GM18526 (cell line): ENCODE data around the gene PDE6C.

Experiments
- POLR2A ChIP-seq: IDR thresholded peaks from 3 replicates; pipeline ENCODE4 v1.6.1; 2011; ENCODE audit not compliant: insufficient read length; ENCODE audit errors: extremely low read depth

Gene PDE6C

DNA sequence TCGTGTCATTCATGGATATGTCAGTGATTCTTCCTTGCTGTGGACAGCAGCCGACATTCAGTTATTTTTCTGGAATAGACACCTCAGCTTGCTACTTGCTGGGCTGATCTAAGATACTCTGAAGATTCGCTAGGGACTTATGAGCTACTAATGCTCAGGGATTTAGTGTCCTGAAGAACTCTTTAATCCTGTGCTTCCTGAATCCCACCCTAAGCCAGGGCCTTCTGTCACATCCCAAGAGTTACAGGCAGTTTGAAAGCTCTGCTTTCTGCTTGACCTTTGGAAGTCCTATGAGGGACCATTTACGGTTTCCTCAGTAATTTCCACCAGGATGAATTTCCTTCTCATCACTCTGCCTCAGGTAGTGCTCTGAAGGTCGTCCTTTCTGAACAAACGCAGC is at the start of gene PDE6C:
TSS of gene PDE6C (plus strand) at position 227 of the 400 bp plus-strand sequence. CDS start 189 bp downstream, outside the sequence.
- no peak for TF ChIP-seq POLR2A

DNA sequence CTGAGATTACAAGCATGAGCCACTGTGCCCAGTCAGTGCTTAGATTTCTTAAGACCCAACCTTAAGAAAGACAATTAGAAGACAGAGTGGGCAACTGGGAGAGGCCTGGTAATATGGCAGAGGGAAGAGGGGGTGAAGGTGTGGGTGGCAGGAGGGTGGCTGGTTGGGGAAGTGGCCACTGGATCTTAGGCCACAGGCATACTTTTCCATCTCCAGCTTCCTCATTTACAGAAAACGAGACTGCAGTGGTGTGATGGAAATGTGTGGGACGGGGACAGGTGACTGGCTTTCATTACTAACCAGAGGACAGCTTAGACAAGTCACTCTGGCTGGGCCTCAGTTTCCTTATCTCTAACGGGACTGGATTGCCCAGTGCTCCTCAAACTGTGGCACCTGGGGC is 46.9 kb upstream of the PDE6C start:
- no peak for TF ChIP-seq POLR2A

DNA sequence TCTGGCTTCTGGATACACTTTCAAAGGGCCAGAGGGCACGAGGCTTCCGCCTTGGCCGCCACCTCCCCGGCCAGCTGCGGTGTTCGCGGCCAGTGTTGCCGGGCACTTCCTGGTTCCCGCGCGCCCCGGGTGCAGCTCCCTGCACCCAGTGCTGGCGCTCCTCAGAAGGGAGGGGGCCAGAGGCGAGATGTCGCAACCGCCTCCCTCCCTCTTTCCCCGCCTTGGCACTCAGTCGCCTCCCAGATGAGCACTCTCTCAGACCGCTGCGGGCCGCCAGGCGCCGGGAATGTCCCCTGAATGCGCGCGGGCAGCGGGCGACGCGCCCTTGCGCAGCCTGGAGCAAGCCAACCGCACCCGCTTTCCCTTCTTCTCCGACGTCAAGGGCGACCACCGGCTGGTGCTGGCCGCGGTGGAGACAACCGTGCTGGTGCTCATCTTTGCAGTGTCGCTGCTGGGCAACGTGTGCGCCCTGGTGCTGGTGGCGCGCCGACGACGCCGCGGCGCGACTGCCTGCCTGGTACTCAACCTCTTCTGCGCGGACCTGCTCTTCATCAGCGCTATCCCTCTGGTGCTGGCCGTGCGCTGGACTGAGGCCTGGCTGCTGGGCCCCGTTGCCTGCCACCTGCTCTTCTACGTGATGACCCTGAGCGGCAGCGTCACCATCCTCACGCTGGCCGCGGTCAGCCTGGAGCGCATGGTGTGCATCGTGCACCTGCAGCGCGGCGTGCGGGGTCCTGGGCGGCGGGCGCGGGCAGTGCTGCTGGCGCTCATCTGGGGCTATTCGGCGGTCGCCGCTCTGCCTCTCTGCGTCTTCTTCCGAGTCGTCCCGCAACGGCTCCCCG is 45.7 kb upstream of the PDE6C start, which contains the start of gene FFAR4:
TSS of gene FFAR4 (plus strand) at position 231 of the 842 bp plus-strand sequence. CDS start at position 287, 56 bp downstream.
- no peak for TF ChIP-seq POLR2A

DNA sequence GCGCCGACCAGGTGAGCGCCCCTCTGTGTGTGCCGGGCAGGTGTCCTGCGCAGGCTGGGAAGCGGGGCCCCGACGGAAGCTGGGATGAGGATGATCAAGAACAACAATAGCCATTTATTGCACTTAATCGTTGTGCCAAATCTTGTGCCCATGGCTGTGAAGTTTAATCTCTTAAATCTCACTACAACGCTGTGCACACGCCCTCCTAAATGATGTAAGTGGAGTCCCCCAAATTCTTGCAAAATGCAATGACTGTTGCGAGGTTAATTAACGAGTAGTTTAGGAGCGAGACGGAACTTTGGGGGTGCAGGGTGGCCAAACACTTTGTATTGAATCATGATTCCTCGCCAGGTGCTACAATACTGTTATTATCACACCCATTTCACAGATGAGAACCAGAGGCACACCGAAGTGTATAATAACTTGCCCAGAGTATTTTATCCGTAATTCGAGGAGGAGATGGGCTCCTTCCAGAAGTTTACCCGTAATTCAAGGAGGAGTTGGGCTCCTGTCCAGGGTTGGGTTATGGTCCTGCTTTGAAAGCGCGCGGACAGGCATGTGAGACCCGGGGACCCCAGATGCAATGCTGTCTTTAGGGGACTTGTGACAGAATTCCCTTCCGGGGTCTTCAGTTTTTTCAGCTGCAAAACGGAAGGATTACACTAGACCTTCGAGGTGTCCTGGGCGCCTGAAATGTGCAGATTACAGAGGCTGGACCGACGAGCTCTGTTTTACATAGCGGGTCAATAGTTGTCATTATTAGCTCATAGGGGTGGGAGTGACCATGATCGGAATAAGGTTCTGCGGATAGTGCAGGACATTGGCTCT is 44.8 kb upstream of the PDE6C start:
- TF ChIP-seq POLR2A, result no peak

DNA sequence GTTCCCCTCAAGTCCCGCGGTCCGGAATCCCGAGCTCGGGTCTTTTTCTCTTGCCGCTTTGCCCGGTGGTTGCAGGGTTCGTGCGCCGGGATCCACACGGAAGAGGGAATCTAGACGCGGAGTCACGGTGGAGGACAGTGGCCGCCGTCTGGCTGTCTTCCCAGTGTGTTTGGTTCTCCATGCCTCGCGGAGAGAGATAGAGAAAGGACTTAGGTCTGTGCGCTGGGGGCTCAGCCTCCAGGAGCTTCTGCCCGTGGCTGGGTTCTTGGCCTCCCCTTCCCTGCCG is 44.3 kb upstream of the PDE6C start:
- TF ChIP-seq POLR2A, result no peak

DNA sequence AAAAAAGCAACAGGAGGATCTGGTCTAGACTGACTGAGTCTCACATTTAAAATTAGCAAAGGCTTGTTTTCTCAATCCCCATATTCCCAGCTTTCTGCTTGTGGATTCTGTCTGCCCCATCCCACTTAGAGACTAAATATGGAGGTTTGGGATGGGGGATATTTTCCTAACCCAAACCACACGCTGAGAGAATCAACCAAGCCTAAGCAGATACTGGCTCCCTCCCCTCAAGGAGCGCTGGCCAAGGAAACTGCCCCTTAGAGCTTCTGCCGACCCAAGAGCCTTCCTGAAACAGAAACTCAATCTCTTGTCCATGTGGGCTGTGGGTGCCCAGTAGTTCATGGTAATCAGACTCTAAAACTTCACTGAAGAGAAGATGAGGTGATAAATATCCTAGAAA is 42.0 kb upstream of the PDE6C start:
- TF ChIP-seq POLR2A, result no peak

DNA sequence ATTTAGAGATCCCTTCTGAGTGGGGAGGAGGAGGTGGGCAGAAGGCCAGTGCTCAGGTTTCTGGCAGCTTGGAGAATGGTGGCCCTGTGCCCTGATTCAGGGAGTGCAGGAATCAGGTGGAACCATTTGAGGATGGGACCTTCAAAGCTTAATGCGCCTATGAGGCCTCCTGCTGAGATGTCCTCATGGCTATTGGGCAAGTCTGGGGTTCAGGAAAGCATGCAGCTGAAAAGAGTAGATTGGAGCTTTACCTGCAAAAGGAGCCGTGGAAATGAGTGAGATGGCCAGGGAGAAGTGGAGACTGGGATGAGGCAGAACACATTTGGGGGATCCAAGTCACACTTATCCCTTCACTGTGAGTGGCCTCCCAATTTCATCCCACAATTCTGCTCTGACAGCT is 39.7 kb upstream of the PDE6C start:
- no peak for TF ChIP-seq POLR2A

DNA sequence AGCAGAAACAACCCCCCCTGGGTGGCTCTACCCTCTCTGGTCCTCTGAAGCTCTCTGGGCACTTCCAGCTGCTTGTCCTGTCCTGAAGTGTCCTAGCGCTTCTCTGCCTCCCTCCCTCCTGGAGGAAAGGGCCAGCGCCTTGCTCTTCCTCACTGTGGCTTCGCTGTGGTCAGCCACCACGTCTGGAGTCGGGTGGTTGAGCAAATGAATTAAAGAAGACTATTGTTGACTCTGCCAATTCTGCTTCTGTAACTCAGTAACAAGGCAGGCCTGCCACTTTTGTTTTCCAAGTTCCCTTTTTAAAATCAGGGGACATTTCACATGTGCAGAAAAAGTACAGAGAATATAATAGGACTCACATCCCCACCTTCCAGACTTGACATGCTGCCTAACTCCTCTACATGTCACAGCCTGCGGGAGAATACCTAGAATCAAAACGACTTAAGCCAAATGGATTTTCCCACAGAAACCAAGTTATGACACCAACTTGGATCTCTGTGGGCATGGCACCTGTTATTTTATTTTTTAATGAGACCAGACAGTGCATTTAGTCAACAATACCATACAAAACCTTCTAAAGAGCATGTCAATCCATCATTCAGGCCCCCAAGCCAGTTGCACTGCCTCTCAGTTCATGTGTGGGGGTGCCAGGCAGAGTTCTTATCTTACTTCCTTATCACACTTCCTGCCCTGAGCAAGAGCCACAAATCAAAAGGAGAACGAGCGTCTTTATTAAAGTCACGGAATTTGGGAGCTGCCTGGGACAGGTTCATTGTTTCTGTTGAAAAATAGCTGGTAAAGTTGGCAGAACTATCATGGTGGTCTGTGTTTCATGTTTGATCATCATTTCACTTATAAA is 39.1 kb upstream of the PDE6C start:
- TF ChIP-seq POLR2A, result no peak

DNA sequence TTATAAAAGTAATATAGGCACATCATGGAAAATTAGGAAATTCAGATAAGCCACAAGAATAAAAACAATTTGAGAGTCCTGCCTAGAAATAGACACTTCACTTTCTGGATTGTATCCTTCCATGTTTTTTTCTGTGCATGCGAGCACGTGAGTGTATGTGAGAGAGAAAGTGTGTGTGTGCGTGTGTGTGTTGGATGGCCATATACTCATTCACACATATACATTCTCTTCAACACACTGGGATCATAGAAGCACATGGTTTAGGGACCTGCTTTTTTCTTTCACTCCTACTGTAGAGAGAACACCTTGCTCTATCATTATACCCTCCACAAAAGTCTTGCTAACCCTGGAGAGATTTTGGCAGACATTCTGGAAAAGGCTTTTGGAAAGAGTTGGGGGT is 38.4 kb upstream of the PDE6C start:
- no peak for TF ChIP-seq POLR2A

DNA sequence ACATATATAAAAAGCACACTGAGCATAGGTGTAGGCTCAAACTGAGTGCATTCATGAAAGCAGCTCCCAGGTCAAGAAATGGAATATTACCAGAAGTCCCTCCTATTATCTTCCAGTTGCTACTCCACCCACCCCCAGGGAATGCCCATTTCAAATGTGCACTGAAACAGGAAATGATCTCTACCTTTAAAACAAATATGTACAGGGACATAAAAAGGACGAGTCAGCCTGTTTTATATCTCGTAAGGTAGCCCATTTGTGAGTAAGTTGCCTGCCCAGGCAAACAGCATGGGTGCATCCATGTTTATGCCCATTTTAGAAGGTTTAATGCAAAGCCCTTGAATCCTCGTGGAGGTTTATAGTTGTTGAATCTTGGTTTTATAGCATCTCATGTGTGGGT is 35.4 kb upstream of the PDE6C start:
- TF ChIP-seq POLR2A, result no peak

DNA sequence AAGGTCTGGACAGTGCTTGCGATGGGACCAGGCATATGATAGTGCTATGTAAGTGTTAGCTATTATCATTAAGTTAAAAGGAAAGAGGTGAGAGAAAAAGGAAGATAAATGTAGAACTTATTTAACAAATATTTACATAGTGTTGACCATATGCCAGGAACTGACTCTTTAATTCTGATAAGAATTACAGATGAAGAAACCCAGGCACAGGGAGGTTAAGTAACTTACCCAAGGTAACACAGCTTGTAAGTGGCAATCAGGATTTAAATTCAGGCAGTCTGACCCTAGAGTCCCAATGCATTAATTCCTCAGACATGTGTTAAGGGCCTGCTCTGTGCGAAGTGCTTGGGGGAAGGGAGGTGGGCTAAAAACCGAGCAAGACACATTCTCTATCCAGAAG is 34.8 kb upstream of the PDE6C start:
- no peak for TF ChIP-seq POLR2A

DNA sequence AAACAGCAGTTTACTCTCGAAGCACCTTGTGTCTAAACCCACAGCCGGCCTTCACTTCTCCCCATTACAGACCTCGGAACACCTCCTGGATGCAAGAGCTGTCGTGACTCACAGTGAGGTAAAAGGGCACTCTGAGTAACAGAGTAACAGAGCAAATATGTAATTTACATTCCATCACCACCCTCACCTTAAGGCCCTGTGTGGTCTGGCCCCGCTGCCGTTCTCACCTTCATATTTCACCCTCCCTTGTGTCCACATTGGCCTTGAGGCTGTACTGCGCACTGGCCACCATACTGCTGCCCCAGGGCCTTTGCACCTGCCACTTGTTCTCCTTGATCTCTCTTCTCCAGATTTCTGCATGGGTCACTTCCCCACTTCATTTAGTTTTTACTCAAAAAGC is 33.2 kb upstream of the PDE6C start:
- no peak for TF ChIP-seq POLR2A

DNA sequence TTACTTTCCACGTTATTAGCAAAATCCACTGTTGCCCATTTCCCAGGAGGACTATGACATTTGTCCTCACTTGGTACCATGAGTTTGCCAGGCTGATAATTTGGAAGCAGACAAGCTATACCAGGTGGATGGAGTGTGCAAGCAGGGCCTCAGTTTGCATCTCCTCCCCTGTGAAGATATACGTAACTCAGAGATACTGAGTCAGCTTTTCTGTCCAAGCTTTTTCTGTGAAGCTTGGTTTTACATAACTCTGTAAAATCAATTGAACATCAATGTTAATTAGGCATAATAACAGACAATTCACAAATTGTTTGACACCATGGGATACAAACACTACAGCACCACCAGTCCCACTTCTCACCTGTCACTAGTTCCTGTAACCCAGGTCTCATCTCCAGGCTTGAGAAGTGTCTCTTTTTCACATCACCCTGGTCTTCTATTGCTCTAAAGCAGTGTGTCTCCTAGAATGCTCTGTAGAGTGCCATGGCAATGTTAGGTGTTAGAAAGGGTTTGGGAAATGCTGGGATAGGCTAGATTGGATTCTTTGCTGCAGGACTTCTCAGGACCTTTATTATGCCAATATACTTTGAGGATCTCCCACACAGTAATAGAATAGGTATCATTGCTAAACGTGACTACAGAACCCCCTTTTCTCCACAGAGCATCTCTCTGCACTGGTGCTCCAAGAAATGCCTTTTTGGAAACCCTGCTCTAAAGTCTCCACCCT is 32.2 kb upstream of the PDE6C start:
- no peak for TF ChIP-seq POLR2A

DNA sequence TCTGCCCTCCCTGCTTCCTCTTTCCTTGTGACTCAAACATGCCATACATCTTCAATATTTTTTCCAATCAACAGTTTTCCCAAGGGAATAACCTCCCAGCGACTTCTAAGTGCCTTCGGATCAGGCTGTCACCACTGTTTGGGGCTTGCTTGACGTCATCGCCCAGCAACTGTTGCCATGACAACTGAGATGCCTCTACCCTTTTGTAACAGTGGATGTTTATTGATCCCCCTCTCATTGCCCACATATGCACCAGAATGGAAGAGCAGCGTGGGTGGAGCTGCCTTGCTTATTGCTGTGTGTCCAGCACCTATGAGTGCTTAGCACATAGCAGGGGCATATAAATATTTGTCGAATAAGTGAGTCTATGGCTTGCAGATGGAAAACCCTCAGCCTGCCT is 31.5 kb upstream of the PDE6C start:
- no peak for TF ChIP-seq POLR2A

DNA sequence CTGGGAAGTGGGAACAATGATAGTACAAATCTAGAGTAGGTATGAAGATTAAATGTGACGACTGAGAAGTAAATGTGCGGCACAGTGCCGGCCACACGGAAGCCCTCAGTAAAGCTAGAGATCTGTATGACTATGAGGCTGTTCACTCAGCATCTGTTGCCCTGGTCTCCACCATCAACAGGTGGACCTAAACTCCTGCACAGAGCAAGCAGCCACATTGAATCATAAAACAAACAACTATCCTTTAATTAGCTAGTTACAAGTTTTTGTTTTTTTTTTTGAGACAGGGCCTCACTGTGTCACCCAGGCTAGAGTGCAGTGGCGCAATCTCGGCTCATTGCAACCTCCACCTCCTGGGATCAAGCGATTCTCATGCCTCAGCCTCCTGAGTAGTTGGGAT is 27.9 kb upstream of the PDE6C start:
- TF ChIP-seq POLR2A, result no peak
